SK-N-SH treated with all-trans-retinoic acid at 6 μM for 48 hours (cell line): Measurements from ENCODE around the gene ZNF423.

Experiments used
- OSR1 ChIP-seq: fragments of 250-450 bp; sonication (Bioruptor Pico); IDR thresholded peaks from 2 replicates; pipeline ENCODE4 v1.8.0; 2022; ENCODE audit warnings: moderate library complexity, mild to moderate bottlenecking, inconsistent platforms
- TCF4 ChIP-seq: fragments of 250-450 bp; sonication (Bioruptor Pico); IDR thresholded peaks from 2 replicates; pipeline ENCODE4 v1.8.0; 2021; ENCODE audit warnings: mild to moderate bottlenecking, moderate library complexity, borderline replicate concordance
- TF ChIP-seq, protein P1 (sequence below): fragments of 250-450 bp; sonication (Bioruptor Pico); IDR thresholded peaks from 2 replicates; pipeline ENCODE4 v1.8.0; 2020; ENCODE audit warnings: mild to moderate bottlenecking, moderate library complexity, borderline replicate concordance

- TF ChIP-seq OSR1 (CRISPR knock-in tag) (no peak), TCF4 (CRISPR knock-in tag) (no peak)
- TF ChIP-seq, protein P1, sequence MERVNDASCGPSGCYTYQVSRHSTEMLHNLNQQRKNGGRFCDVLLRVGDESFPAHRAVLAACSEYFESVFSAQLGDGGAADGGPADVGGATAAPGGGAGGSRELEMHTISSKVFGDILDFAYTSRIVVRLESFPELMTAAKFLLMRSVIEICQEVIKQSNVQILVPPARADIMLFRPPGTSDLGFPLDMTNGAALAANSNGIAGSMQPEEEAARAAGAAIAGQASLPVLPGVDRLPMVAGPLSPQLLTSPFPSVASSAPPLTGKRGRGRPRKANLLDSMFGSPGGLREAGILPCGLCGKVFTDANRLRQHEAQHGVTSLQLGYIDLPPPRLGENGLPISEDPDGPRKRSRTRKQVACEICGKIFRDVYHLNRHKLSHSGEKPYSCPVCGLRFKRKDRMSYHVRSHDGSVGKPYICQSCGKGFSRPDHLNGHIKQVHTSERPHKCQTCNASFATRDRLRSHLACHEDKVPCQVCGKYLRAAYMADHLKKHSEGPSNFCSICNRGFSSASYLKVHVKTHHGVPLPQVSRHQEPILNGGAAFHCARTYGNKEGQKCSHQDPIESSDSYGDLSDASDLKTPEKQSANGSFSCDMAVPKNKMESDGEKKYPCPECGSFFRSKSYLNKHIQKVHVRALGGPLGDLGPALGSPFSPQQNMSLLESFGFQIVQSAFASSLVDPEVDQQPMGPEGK (CRISPR knock-in tag): no peak
Measured at GRCh38 chr16:49622084-49622390, 233.9 kb downstream of the ZNF423 start.
